Islet of Langerhans (tissue), 1 donor: ENCODE results near the gene SLC9A1.

Experiments used
- FAIRE-seq: peaks from one replicate; lab custom pipeline; 2011; peaks lifted over from hg19 to GRCh38; lab: Jason Lieb, UNC

The SLC9A1 gene

DNA sequence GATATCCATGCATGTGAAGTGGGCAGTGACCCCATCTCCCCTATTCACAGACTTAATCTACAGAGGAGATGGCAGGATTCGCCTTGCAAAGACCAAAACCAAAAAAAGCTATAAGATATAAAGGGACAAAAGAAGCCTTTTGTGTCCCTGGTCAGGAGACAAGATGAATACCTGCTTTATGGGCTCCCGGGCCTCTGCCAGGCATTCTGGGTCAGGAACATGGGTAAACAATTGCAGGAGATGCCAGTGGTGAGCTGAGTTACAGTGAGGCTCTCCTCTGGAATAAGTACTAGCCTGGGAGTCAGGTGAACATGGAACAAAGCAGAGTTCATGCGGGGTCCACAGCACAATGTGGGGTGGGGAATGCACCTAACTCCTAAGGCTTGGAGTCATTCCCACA is 4.7 kb downstream of the SLC9A1 start:
- FAIRE-seq, result no peak

DNA sequence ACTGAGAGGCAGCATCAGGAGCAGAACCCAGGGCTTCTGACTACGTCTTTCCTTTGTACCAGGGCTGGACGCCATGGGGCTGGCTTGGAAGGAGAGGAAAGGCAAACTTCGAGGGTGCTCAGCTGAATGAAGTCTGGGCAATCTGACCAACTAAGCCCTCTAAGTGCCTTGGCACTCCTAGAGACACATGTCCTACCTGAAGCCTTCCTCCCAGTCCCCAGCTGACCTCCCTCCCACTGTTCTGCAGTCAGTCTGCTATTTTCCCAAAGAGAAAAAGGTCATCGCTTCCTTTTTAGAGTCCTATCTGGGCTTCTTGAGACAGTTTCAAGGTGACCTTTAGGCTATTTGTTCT is 5.2 kb downstream of the SLC9A1 start:
- no peak for FAIRE-seq

DNA sequence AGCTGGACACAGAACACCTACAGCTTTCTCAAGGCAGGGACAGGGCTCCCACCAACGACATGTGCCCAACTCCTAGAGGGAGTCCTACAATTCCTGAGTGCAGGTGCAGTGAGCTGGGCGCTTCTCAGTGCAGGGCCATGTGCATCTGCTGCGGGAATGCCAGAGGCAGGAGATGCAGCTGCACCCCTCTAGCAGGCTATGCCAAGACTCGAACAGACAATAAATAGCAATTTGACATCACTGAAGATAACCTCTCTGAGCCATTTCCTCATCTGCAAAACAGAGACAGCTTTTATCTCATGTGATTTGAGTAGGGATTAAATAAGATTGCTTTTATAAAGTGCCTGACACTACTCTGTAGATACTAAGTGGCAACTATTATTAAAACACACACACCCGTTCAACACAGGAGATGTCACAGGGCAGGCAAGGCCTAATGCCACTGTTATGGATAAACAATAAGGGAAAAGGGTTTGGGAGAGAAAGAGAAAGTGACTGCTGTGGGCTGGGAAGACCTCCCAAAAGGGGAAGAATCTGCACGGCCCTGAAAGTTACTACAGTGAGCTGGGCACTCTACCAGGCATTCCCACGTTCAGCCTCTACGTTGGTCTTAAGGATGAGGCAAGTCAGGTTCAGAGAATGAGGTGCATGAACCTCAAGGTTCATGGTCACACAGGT is 5.7 kb downstream of the SLC9A1 start:
- no peak for FAIRE-seq

DNA sequence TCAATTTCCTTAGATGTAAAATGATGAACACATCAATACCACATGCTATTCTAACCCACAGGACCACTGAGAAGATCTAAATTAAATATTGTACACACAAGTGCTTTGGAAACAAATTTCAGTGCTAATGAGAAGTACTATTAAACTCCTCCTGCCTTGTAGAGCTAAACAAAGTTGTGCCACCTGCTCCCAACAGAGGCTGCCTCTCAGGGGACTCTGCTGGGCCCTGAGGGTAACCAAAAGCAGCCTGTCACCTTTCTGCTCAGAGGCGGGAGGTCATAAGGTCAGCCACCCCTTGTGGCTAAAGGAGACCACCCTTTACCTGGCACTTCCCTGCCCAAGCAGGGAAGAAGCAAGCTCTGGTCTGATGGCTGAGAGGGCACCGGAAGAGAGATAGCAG is 6.3 kb downstream of the SLC9A1 start:
- no peak for FAIRE-seq

DNA sequence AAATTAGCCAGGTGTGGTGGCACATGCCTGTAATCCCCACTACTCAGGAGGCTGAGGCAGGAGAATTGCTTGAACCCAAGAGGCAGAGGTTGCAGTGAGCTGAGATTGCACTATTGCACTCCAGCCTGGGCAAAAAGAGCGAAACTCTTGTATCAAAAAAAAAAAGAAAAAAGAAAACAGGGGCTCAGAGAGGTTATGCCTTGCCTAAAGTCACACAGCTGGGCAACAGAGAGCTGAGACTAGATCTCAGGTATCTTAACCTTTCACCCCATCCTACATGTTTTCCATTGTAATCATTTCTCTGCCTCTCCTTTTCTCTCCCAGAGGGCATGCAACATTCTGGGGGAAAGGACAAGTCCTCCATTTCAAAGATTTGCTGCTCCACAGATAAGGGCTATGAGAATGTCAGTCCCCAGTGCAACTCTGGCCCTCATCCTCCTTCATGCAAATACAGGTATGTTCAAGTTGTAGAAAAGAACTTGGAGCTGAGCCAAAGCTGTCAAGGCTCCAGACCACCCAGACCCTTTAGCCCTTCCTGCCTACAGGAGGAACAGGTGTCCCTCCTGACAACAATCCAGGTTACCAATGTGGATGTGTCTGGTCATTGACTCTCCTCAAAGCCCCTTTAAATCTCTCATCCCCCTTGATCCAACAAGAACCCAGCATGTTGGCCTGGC is 6.9 kb downstream of the SLC9A1 start:
- FAIRE-seq, result no peak

DNA sequence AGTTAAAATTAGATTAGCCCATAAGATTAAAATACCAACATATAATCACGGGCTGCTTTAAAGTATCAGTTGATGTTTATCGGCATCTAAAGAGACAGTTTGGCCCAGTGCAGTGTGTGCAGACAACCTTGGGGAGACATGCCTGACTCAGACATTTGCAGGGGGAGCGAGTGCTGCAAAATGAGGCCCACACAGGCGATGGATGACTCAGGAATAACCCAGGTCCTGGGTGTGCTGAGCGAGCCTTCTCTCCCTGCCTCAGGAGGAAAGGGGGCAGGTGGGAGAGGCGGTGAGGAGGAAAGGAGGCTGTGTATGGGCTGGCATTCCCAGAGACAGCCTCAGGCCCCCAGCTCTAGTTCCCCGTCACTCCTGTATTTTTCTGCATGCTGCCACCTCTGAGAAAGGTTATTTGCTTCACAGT is 9.0 kb downstream of the SLC9A1 start:
- no peak for FAIRE-seq

DNA sequence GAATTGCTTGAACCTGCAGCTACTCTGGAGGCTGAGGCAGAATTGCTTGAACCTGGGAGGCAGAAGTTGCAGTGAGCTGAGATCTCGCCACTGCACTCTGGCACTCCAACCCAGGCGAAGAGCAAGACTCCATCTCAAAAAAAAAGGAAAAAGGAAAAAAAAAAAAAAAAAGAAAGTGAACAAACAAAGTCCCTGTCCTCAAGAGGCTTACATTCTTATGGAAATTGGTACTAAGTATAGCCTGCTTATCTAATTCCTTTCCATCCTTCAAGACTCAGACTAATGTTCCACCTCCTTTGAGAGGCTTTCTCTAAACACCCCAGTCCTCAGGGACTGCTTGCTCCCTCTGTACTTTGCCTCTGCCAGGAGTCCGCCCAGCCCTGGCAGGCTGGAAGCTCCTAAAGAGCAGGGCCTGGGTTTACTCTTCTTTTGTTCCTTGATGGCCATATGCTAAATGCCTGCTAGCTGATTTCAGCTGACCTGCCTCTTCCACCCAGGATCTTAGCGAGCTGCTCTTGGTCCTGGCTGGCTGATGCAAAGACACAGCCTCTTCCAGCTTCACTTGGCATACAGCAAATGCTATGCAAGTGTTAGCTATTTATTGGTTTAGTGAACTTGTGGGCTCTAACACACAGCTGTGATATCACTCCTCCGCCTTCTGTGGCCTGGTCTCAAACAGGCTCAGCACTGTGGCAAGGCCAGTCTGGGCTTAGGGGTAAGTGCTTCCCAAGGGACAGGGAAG is 9.8 kb downstream of the SLC9A1 start:
- no peak for FAIRE-seq

DNA sequence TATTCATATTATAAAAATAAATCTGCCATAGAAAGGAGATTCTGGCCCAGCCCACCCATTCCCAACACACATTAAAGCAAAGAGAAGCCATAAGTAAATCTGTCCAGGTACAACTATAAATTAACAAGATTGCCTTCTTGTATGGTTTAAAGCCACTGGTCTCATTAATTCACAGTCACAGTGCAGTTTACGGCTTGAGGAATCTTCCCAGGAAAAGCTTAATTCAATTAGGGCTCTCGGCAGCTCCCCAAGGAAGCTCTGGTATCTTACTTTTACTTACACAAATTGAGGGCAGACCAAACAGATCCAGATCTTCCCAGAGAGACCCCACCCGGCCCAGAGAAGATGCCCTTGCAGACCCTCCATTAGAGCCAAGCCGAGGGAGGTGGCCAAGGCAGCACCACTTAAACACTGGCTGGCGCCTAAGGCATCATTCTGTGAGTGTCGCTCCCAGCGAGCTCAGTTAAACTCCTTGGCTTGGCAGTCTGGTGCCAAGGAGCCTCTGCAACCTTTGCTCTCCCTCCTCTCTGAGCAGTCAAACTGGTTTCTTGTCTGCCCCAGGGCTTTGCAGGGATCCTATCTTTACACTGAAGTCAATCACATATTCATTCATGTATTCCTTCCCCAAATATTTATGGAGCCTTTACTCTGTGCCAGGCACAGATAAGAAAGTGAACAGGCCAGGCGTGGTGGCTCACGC is 10.7 kb downstream of the SLC9A1 start:
- no peak for FAIRE-seq

DNA sequence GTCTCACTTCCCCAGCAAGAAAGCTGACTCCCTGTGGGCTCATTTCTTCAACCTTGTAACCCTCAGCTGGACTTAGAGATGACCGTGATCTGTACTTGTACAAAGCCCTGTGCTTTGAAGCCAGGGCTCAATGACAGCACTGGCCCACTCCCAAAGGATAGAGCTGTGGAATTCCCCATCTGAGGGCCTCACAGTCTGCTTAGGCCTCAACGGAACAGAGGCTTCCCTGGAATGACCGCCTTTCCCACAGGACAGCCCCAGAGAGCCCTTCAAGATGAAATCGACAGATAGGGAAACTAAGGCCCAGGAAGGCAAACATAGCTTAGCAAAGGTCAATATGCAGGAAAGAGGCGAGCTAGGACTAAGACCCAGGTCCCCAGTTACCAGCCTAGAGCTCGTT is 11.5 kb downstream of the SLC9A1 start:
- no peak for FAIRE-seq

DNA sequence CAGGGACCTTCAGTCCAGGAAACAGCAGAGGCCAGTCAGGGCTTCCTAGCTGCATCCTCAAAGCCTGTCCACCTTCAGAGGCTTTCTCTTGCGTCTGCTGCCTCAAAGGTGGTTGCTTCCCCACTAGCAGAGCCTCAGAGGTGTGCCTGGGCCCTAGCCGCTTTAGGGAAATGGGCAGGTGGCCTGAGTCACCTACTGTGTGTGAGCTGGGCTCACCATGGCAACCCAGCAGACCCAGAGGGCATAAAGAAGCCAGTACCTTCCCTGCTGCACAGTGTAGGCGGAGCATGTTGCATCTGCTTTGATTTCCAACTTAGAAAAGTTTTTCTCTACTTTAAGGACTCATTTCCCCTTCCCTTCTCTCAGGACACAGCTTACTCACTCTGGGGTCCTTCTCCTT is 12.5 kb downstream of the SLC9A1 start:
- no peak for FAIRE-seq

DNA sequence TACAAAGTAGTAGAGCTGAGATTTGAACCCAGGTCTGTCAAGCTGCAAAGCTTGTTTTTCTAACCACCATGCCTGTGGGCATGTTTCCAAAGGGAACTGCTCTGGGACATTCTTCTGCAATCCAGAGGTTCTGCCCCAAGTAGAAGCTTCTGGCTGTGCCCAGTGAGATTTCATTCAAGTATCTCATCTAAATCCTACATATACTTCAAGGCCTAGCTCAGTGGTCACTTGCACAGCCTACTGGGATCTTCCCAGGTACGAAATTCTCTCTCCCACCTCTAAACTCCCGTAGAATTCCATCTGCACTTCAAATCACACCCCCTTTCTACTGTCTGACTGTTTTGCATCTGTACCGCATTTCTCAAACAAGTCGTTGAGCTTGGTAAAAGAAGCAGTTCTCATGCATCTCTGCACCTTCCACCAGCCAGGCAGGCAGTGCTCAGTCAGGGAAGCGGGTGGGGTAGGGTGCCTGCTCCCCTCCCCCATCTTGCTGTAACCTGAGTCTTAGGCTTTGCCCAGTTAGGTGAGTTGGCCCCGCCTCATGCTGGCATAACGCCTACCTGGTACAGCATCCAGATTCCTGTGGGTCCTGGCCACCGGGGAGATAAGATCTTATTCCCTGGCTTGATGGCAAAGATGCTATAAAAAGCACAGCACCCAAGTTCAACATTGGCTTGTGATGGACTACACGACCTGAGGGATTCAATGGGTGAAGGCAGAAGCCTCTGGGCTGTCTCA is 13.5 kb downstream of the SLC9A1 start:
- no peak for FAIRE-seq

DNA sequence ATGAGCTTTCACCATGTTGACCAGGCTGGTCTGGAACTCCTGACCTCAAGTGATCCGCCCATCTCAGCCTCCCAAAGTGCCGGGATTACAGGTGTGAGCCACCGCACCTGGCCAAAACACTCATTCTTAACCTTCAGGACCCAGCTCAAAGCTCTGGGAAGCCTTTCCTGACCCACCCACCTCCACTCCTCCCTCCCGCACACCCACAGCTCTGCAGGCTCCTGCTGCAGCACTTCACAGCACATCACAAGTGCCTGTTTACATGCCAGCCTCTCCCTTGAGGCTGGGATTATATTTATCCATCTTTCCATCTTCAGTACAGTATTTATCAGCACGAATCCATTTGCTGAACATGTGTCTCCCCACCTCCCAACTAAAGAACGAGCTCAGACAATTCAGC is 14.9 kb downstream of the SLC9A1 start:
- no peak for FAIRE-seq

DNA sequence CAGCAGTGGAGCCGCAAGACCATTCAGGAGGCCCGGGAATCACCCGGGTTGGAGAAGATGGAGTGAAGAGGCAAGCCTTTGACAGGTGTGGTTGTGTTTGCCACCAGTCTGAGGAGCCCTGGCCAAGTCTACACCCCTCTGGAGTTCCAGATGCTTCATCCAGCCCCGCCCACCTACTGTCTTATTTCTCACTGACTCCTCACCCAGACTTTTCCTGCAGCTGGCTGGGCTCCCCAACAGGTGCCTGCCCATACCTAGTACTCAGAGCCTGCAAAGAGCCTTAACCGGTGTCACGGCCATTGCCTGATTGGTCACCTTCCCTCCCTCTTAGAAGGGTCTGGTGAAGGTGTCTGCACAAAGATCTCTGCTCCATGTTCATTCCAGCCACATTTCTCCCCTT is 16.0 kb downstream of the SLC9A1 start:
- no peak for FAIRE-seq

DNA sequence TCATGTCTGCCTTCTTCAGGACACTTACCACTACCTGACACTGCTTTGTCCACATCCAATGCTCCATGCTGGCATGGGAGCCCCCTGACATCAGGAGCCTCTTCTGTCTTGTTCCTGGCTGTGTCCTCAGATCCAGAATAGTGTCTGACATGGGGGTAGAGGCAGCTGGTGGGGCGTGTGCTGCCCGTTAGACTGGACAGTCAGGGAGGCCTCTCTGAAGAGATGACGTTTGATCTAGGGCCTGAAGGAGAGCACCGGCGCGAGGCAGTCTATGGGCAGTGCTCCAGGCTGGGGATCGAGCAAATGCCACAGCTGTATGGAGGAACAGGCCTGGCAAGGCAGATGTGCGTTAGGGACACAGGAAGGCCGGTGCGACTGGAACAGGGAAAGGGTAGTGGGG is 16.6 kb downstream of the SLC9A1 start:
- no peak for FAIRE-seq

DNA sequence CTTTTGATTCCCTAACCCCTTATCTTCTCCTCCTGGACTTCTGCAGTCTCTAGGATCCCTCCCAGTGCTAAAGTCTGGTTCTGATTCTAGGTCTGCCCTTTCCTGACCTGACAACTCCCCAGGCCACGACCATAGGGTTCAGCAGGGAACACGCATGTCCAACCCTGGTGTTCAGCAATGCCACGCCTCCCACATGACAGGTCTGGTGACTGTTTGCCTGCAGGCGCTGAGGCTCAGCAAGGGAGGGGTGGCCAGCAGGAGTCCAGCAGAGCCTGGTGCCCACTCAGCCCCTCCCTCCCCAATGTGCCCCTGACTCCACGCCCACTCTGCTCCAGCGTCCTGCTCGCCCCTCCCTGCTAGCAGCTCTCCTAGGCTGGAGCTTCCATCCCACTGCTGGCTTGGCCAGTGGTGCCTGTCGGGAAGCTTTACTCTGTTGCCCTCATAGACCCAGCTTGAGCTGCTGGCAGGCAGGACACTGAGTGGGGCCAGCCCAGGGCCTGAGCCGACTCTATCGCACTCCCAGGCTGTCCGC is 17.3 kb downstream of the SLC9A1 start:
- no peak for FAIRE-seq

DNA sequence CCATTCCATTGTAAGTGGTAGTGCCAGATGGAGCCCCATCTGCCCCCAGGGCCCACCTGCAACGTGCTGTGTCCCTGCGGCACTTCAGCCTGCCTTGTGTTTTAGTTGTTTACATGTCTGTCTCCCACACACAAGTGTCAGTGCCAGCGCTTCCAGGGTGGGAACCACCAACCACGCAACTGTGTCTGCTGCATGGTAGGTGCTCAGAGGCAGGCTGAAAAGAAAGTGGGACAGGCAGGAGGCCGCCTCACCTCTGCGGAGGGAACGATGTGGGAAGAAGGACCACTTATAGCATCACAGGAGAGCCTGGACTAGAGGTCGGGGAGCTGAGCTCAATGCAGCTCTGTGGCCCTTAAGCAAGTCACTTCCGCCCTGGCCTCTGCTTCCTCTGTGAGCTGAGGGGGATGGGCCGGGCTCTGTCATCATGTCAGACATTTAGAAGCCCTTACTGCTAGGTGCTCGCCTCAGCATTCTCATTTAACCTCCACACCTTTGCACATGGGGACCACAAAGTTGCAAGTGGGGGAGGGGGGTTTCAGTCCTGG is 17.9 kb downstream of the SLC9A1 start:
- no peak for FAIRE-seq

DNA sequence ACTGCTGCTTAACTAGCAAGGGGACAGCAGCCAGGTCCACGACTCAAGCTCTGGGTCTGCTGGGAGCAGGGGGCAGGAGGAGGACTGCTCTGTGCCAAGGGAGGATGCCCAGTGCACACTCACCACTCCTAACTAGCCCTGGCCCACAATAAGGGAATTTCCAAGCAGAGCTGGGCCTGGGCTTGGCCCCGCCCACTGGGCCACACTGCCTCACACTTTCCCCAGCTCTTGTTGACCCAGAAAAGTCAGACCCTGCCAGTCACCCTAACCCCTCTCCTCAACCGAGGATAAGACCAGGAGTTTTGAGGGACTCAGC is 18.7 kb downstream of the SLC9A1 start:
- no peak for FAIRE-seq

DNA sequence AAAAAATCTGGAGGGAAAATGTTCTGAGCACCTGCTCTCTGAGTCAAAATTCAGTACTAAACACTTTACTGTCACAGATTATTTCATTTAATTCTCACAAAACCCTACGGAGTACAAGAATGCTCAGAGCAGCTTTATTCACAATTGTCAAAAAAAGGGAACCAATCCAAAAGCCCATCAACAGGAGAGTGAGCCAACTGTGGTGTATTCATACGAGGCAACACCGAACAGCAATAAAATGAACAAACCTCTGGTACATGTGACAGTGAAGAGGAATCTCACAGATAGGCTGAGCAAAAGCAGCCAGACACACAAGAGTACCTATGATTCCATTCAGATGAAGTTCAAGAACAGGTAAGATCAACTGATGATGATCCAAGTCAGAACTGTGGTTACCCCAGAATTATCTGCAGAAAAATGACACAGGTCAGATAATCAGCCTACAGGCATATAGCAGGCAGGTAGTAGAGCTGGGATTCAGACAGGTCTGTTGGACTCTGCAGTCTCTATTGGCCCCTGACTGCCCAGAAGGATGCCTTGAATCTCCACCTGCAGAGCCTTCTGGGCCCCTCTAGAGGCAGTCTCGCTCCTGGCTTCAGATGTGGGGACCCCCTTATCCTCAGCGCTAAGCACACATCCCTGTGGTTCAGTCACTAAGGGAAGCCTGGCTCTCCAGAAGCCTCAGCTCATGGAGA is 19.2 kb downstream of the SLC9A1 start:
- no peak for FAIRE-seq

DNA sequence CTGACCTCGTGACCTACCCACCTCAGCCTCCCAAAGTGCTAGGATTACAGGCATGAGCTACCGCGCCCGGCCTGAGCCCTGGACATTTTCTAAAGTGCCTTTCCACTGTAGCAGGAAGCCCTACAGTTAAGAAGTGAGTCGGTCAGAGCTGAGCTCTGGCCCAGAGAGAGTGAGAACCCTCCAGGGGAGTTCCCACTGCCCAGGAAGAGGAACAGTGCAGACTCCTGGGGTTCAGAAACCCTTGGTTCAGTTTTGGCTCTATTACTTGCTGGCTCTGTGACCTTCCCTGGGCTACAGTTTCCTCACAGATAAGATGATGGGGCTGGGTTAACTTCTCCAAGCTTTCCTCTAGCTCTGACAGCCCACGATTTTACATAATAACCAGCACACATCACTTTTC is 20.9 kb downstream of the SLC9A1 start:
- no peak for FAIRE-seq

DNA sequence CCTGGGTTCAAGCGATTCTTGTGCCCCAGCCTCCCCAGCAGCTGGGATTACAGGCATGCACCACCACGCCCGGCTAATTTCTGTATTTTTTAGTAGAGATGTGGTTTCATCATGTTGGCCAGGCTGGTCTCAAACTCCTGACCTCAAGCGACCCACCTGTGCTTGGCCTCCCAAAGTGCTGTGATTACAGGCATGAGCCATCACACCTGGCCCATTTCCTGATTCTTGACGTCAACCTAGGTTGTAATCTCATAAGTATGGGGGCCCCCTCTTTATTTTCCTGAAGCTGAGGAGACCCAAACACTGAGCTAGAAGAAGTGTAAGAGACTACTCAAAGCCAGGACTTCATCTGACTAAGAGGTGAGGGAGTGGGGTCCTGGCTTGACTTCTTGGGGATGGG is 21.8 kb downstream of the SLC9A1 start:
- FAIRE-seq, result no peak

DNA sequence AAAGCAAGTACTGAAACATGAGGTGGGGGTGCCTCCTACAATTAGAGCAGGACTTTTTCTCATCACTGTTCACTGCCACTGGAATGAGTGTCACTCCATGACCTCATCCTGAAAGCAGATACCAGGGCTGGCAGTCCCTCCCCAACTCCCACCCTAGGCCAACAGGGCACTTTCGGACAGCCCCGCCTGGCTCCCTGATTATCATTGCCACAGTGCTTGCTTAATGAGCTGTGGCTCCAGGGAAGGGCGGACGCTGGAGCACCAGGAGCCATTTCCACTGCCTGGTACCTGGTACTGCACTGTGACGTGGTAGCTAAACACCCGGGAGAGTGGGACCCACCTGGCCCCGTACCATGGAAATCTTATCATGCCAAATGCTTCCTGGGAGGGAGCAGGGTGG is 22.3 kb downstream of the SLC9A1 start:
- FAIRE-seq, result no peak
